Glomerular visceral epithelial cell (primary cell): ENCODE data around the gene CYREN.
"Not testable (repeated sequence)": the region's sequence is repeated elsewhere in the genome, so short reads cannot be mapped to it uniquely, and the experiment has no call there.

Experiments
- DNase-seq: peaks from one replicate; pipeline ENCODE4 v3.0.0-alpha.2; 2016; ENCODE audit errors: extremely low spot score

The CYREN gene

GRCh38 chr7:135177028-135177696, 6.7 kb upstream of the CYREN start:
- DNase-seq, result peak; percentile 24

- no peak for DNase-seq
These were observed 5.4 kb upstream of the CYREN start for GRCh38 chr7:135175931-135176330.

- DNase-seq, result no peak
These were observed 4.4 kb upstream of the CYREN start for GRCh38 chr7:135174941-135175340.

GRCh38 chr7:135173916-135174315, 3.4 kb upstream of the CYREN start:
- DNase-seq, result not testable (repeated sequence)

- DNase-seq, result peak; percentile 84
These were observed 1.2 kb upstream of the CYREN start for GRCh38 chr7:135171581-135172291.

- DNase-seq, result peak; percentile 42
These were observed 533 bp upstream of the CYREN start for GRCh38 chr7:135170998-135171481.

- no peak for DNase-seq
These were observed 588 bp downstream of the CYREN start for GRCh38 chr7:135169964-135170273.

- DNase-seq, result peak; percentile 60
These were observed 1.2 kb downstream of the CYREN start for GRCh38 chr7:135169141-135169963.

GRCh38 chr7:135168489-135169140, 1.9 kb downstream of the CYREN start:
- DNase-seq, result no peak

GRCh38 chr7:135168001-135168400, 2.5 kb downstream of the CYREN start:
- DNase-seq, result peak; percentile 9

- no peak for DNase-seq
These were observed 3.1 kb downstream of the CYREN start for GRCh38 chr7:135167365-135167917.

- no peak for DNase-seq
These were observed 4.0 kb downstream of the CYREN start for GRCh38 chr7:135166338-135166990.

GRCh38 chr7:135165862-135166261, 4.6 kb downstream of the CYREN start:
- DNase-seq, result no peak

GRCh38 chr7:135164357-135165061, 6.0 kb downstream of the CYREN start:
- no peak for DNase-seq

- DNase-seq, result no peak
These were observed 8.0 kb downstream of the CYREN start for GRCh38 chr7:135162382-135163001.

- DNase-seq, result no peak
These were observed 8.8 kb downstream of the CYREN start for GRCh38 chr7:135161669-135162068.

GRCh38 chr7:135160858-135161653, 9.5 kb downstream of the CYREN start:
- no peak for DNase-seq

GRCh38 chr7:135160098-135160857, 10.2 kb downstream of the CYREN start:
- DNase-seq, result peak; percentile 43
